ENCODE data around the gene CHST3.

DNA sequence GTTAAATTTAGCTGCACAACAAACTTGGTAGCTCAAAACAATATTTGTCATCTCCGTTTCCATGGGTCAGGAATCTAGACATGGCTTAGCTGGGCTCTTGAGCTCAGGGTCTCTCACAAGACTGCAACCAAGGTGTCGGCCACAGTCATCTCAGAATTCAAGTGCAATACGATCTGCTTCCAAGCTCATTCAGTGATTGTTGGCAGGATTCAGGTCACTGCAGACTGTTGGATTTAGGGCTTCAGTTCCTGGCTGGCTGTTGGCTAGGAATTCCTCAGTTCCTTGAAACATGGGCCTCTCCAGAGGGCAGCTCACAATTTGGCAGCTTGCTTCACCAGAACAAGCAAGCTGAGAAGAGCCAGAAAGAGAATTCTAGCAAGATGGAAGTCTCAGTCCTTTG lies 17.5 kb upstream of the CHST3 start:
- TF ChIP-seq, protein P1, sequence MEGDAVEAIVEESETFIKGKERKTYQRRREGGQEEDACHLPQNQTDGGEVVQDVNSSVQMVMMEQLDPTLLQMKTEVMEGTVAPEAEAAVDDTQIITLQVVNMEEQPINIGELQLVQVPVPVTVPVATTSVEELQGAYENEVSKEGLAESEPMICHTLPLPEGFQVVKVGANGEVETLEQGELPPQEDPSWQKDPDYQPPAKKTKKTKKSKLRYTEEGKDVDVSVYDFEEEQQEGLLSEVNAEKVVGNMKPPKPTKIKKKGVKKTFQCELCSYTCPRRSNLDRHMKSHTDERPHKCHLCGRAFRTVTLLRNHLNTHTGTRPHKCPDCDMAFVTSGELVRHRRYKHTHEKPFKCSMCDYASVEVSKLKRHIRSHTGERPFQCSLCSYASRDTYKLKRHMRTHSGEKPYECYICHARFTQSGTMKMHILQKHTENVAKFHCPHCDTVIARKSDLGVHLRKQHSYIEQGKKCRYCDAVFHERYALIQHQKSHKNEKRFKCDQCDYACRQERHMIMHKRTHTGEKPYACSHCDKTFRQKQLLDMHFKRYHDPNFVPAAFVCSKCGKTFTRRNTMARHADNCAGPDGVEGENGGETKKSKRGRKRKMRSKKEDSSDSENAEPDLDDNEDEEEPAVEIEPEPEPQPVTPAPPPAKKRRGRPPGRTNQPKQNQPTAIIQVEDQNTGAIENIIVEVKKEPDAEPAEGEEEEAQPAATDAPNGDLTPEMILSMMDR (IDR thresholded peaks at IDR 0.05) = no peak
- TF ChIP-seq POLR2A (IDR thresholded peaks at IDR 0.05) = no peak
